SK-N-SH treated with all-trans-retinoic acid at 6 μM for 48 hours (cell line): Measurements from ENCODE around the gene EGFL7.

Experiments
- ATAC-seq: fragments of 200-7000 bp; cut with Tn5 transposase; 3 replicates; pipeline ENCODE4 v1.9.1; 2020; ENCODE audit warnings: mild to moderate bottlenecking, moderate library complexity
- ARNTL ChIP-seq: fragments of 450-650 bp; formaldehyde crosslinking; IDR thresholded peaks from 2 replicates; pipeline ENCODE4 v1.5.0; 2020; ENCODE audit warnings: low read depth, mild to moderate bottlenecking, moderate library complexity, borderline replicate concordance
- BACH2 ChIP-seq: fragments of 250-450 bp; sonication (Bioruptor Pico); IDR thresholded peaks from 2 replicates; pipeline ENCODE4 v1.9.0; 2021; ENCODE audit warnings: mild to moderate bottlenecking, borderline replicate concordance
- CSDC2 ChIP-seq: fragments of 250-450 bp; sonication (Bioruptor Pico); IDR thresholded peaks from 2 replicates; pipeline ENCODE4 v1.5.0; 2020; ENCODE audit warnings: mild to moderate bottlenecking, moderate library complexity
- ESRRG ChIP-seq: fragments of 250-450 bp; sonication (Bioruptor Pico); IDR thresholded peaks from 2 replicates; pipeline ENCODE4 v1.6.1; 2021; ENCODE audit warnings: mild to moderate bottlenecking
- GLIS3 ChIP-seq: fragments of 250-450 bp; sonication (Bioruptor Pico); IDR thresholded peaks from 2 replicates; pipeline ENCODE4 v1.5.0; 2020; ENCODE audit warnings: mild to moderate bottlenecking, moderate library complexity
- OSR1 ChIP-seq: fragments of 250-450 bp; sonication (Bioruptor Pico); IDR thresholded peaks from 2 replicates; pipeline ENCODE4 v1.8.0; 2022; ENCODE audit warnings: moderate library complexity, mild to moderate bottlenecking, inconsistent platforms
- RARB ChIP-seq: fragments of 250-450 bp; sonication (Bioruptor Pico); IDR thresholded peaks from 2 replicates; pipeline ENCODE4 v1.8.0; 2021; ENCODE audit warnings: mild to moderate bottlenecking, moderate library complexity
- SNAI2 ChIP-seq: fragments of 250-450 bp; sonication (Bioruptor Pico); IDR thresholded peaks from 2 replicates; pipeline ENCODE4 v1.5.0; 2020; ENCODE audit warnings: mild to moderate bottlenecking, moderate library complexity
- TCF4 ChIP-seq: fragments of 250-450 bp; sonication (Bioruptor Pico); IDR thresholded peaks from 2 replicates; pipeline ENCODE4 v1.8.0; 2021; ENCODE audit warnings: mild to moderate bottlenecking, moderate library complexity, borderline replicate concordance
- TOX ChIP-seq: fragments of 250-450 bp; sonication (Bioruptor Pico); IDR thresholded peaks from 2 replicates; pipeline ENCODE4 v1.8.0; 2021; ENCODE audit warnings: mild to moderate bottlenecking, moderate library complexity, borderline replicate concordance
- ZFP3 ChIP-seq: fragments of 250-450 bp; sonication (Bioruptor Pico); IDR thresholded peaks from 2 replicates; pipeline ENCODE4 v1.5.0; 2020; ENCODE audit warnings: mild to moderate bottlenecking, moderate library complexity
- ZFP30 ChIP-seq: fragments of 450-650 bp; formaldehyde crosslinking; IDR thresholded peaks from 2 replicates; pipeline ENCODE4 v1.5.0; 2022; ENCODE audit warnings: mild to moderate bottlenecking, moderate library complexity
- ZNF565 ChIP-seq: fragments of 450-650 bp; formaldehyde crosslinking; conservative IDR thresholded peaks from 2 replicates; pipeline ENCODE4 v1.5.0; 2020; ENCODE audit warnings: low read depth, mild to moderate bottlenecking, moderate library complexity
- ZNF70 ChIP-seq: fragments of 450-650 bp; formaldehyde crosslinking; IDR thresholded peaks from 2 replicates; pipeline ENCODE4 v1.5.0; 2020; ENCODE audit warnings: mild to moderate bottlenecking, moderate library complexity
- ZNF8 ChIP-seq: fragments of 450-650 bp; formaldehyde crosslinking; IDR thresholded peaks from 2 replicates; pipeline ENCODE4 v1.5.0; 2020; ENCODE audit warnings: mild to moderate bottlenecking, moderate library complexity
- TF ChIP-seq, protein P1 (sequence below): fragments of 250-450 bp; sonication (Bioruptor Pico); IDR thresholded peaks from 2 replicates; pipeline ENCODE4 v1.5.1; 2020; ENCODE audit warnings: low read depth, mild to moderate bottlenecking, moderate library complexity
- TF ChIP-seq, protein P2 (sequence below): fragments of 250-450 bp; sonication (Bioruptor Pico); IDR thresholded peaks from 2 replicates; pipeline ENCODE4 v1.5.0; 2020; ENCODE audit warnings: mild to moderate bottlenecking, moderate library complexity
- TF ChIP-seq, protein P3 (sequence below): fragments of 250-450 bp; sonication (Bioruptor Pico); IDR thresholded peaks from 2 replicates; pipeline ENCODE4 v1.8.0; 2020; ENCODE audit warnings: mild to moderate bottlenecking, moderate library complexity, borderline replicate concordance
- TF ChIP-seq, protein P4 (sequence below): fragments of 250-450 bp; sonication (Bioruptor Pico); IDR thresholded peaks from 2 replicates; pipeline ENCODE4 v1.5.1; 2021; ENCODE audit warnings: mild to moderate bottlenecking, moderate library complexity
- TF ChIP-seq, protein P5 (sequence below): fragments of 250-450 bp; sonication (Bioruptor Pico); IDR thresholded peaks from 2 replicates; pipeline ENCODE4 v1.8.0; 2021; ENCODE audit warnings: low read depth, mild to moderate bottlenecking, moderate library complexity, borderline replicate concordance

Gene EGFL7

DNA sequence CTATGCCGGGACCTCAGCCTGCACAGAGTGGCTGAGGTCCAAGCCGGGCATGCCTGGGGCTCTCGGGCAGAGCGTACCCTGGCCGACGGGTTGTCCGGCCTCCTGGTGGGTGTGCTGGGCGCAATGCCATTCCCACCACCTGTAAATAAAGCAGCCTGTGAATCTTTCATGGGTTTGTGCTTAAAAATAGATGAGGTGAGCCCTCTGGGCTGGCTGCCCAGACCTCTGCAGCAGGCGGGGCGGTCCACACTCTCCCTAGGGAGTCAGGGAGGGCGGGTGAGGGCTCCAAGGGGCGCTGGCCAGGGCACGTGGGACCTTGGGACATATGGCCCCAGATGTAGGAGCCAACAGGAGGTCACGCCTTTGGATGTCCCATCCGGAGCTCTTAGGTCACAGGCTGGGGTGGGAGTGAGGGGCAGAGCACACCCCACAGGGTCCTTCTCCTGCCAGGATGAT, 28.1 kb downstream of the EGFL7 start:
- no peak for ATAC-seq
- TF ChIP-seq CSDC2 (CRISPR knock-in tag) (no peak), ZNF565 (CRISPR knock-in tag) (no peak), SNAI2 (CRISPR knock-in tag) (no peak), TCF4 (CRISPR knock-in tag) (no peak), ZNF70 (no peak), ZFP3 (CRISPR knock-in tag) (no peak), RARB (CRISPR knock-in tag) (no peak)
- TF ChIP-seq, protein P1, sequence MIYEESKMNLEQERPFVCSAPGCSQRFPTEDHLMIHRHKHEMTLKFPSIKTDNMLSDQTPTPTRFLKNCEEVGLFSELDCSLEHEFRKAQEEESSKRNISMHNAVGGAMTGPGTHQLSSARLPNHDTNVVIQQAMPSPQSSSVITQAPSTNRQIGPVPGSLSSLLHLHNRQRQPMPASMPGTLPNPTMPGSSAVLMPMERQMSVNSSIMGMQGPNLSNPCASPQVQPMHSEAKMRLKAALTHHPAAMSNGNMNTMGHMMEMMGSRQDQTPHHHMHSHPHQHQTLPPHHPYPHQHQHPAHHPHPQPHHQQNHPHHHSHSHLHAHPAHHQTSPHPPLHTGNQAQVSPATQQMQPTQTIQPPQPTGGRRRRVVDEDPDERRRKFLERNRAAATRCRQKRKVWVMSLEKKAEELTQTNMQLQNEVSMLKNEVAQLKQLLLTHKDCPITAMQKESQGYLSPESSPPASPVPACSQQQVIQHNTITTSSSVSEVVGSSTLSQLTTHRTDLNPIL (CRISPR knock-in tag), result no peak

DNA sequence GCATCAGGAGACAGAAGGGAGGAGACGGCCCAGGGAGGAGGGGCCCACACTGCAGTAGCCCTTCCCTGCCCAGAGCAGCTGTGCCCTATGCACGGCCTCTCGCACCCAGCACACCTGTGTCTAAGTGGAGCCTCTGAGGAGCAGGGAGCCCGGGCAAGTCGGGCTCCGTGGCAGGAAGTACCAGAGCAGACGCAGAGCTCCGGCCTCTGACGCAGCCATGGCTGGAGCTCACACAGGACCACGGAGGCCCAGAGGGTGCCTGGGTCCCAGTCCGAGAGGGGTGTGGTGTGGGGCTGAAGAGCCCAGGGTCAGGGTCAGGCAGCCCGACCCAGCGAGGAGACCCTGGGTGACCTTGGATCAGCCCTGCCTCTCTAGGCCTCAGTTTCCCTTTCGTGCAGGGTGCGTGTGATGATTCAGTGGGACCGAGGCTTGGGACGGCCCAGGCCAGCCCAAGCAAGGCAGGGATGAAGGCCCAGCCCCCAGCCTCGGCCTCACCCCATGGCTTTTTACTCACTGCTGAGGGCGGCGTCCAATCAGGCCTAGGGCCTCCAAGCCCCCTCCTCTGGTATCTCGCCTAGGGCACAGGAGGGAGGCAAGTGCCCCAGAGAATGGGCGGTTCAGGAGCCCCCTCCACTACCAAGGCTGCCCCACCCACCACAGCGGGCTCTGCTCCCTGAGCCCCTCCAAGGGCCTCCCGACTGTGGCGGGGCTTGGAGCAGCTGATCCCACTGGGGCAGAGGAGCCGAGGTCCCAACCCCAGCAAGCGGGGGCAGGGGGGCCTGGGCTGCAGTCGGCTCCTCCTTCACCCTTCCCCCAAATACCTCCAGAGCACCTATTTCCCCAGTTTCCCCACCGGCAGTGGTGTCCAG, 28.8 kb downstream of the EGFL7 start:
- TF ChIP-seq, protein P2, sequence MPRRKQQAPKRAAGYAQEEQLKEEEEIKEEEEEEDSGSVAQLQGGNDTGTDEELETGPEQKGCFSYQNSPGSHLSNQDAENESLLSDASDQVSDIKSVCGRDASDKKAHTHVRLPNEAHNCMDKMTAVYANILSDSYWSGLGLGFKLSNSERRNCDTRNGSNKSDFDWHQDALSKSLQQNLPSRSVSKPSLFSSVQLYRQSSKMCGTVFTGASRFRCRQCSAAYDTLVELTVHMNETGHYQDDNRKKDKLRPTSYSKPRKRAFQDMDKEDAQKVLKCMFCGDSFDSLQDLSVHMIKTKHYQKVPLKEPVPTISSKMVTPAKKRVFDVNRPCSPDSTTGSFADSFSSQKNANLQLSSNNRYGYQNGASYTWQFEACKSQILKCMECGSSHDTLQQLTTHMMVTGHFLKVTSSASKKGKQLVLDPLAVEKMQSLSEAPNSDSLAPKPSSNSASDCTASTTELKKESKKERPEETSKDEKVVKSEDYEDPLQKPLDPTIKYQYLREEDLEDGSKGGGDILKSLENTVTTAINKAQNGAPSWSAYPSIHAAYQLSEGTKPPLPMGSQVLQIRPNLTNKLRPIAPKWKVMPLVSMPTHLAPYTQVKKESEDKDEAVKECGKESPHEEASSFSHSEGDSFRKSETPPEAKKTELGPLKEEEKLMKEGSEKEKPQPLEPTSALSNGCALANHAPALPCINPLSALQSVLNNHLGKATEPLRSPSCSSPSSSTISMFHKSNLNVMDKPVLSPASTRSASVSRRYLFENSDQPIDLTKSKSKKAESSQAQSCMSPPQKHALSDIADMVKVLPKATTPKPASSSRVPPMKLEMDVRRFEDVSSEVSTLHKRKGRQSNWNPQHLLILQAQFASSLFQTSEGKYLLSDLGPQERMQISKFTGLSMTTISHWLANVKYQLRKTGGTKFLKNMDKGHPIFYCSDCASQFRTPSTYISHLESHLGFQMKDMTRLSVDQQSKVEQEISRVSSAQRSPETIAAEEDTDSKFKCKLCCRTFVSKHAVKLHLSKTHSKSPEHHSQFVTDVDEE, result no peak
- TF ChIP-seq GLIS3 (CRISPR knock-in tag) (no peak), ZFP30 (no peak)
- TF ChIP-seq, all 23 proteins: peak for 0
- no peak for ATAC-seq

DNA sequence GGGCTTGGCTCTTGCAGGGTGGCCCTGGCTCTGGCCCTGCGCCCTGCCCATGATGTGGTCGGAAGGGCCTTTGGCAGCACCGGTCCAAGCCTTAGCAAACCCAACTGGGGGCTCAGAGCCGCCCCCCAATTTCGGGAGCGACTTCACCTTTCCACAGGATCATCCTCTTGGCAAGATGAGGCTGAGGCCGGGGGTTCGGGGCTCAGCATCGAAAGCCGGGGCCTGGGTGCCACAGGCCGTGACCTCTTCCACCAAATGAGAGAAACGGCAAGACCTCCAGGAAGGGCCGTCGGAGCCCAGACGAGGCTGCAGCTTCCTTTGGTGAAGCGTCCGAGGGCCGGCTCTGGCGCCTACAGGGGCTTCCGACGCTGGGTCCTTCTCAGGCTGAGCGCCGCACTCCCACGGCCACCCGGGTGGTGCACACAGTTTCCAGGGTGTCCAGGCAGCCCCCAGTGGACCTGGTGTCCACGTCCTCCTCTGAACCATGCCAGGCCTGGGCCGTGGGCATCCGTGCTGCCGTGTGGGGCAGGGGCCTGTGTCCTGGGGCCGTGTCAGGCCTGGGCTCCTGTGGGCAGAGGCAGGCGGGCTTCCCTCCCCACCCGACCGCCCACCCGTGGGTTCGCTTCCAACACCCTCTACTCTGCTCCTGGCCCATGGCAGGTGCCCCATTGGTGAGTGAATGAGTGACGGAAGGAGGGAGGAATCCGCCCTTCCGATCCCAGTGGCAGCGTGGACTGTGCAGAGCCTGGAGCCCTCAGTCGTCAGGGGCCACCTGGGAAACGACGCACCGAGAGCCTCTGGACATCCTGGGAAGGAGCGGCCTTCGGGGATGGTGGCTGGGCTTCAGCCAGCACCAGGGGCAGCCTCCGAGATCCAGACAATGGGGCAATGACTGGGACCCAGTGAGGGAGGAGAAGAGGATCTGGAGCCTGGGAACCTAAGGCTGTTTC, 29.7 kb downstream of the EGFL7 start:
- TF ChIP-seq ZFP30 (no peak), BACH2 (CRISPR knock-in tag) (no peak)
- ATAC-seq, result no peak

DNA sequence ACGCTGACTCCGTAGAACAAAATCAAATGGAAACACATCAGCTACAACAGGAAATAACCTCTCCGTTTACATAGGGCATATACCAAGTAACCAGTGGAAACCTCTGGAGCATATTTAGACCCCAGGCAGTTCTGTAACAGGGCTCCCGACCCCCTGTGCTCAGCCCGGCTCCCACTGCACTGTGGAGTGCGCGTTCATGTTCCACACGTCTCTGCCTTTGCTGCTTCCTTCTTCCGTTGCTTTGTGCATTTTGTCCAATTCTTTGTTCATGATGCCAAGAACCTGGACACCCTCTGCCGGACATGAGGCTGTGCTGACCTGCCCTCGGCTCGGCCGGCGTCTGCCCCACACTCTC, 30.4 kb downstream of the EGFL7 start:
- no peak for ATAC-seq
- TF ChIP-seq ARNTL (CRISPR knock-in tag), result no peak
- no peak for TF ChIP-seq BACH2 (CRISPR knock-in tag)
- TF ChIP-seq, protein P1 (CRISPR knock-in tag), result no peak
- TF ChIP-seq ZFP3 (CRISPR knock-in tag), result no peak
- TF ChIP-seq, protein P3, sequence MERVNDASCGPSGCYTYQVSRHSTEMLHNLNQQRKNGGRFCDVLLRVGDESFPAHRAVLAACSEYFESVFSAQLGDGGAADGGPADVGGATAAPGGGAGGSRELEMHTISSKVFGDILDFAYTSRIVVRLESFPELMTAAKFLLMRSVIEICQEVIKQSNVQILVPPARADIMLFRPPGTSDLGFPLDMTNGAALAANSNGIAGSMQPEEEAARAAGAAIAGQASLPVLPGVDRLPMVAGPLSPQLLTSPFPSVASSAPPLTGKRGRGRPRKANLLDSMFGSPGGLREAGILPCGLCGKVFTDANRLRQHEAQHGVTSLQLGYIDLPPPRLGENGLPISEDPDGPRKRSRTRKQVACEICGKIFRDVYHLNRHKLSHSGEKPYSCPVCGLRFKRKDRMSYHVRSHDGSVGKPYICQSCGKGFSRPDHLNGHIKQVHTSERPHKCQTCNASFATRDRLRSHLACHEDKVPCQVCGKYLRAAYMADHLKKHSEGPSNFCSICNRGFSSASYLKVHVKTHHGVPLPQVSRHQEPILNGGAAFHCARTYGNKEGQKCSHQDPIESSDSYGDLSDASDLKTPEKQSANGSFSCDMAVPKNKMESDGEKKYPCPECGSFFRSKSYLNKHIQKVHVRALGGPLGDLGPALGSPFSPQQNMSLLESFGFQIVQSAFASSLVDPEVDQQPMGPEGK (CRISPR knock-in tag), result no peak
- TF ChIP-seq SNAI2 (CRISPR knock-in tag), result no peak
- TF ChIP-seq, protein P4, sequence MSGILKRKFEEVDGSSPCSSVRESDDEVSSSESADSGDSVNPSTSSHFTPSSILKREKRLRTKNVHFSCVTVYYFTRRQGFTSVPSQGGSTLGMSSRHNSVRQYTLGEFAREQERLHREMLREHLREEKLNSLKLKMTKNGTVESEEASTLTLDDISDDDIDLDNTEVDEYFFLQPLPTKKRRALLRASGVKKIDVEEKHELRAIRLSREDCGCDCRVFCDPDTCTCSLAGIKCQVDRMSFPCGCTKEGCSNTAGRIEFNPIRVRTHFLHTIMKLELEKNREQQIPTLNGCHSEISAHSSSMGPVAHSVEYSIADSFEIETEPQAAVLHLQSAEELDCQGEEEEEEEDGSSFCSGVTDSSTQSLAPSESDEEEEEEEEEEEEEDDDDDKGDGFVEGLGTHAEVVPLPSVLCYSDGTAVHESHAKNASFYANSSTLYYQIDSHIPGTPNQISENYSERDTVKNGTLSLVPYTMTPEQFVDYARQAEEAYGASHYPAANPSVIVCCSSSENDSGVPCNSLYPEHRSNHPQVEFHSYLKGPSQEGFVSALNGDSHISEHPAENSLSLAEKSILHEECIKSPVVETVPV (CRISPR knock-in tag), result no peak
- TF ChIP-seq, protein P5, sequence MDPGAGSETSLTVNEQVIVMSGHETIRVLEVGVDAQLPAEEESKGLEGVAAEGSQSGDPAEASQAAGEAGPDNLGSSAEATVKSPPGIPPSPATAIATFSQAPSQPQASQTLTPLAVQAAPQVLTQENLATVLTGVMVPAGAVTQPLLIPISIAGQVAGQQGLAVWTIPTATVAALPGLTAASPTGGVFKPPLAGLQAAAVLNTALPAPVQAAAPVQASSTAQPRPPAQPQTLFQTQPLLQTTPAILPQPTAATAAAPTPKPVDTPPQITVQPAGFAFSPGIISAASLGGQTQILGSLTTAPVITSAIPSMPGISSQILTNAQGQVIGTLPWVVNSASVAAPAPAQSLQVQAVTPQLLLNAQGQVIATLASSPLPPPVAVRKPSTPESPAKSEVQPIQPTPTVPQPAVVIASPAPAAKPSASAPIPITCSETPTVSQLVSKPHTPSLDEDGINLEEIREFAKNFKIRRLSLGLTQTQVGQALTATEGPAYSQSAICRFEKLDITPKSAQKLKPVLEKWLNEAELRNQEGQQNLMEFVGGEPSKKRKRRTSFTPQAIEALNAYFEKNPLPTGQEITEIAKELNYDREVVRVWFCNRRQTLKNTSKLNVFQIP (CRISPR knock-in tag), result no peak
- no peak for TF ChIP-seq ZNF8 (CRISPR knock-in tag)
- no peak for TF ChIP-seq OSR1 (CRISPR knock-in tag)
- TF ChIP-seq TOX (CRISPR knock-in tag), result no peak
- TF ChIP-seq, protein P2, result no peak
- no peak for TF ChIP-seq ESRRG
- TF ChIP-seq ZNF70, result no peak
